Right atrium auricular region (tissue), 2 donors: ENCODE measurements around the gene RARS1. TPM values are rescaled to one million over a fixed set of nuclear protein-coding genes. Genes with fewer than 3 reads are reported as not detected.

Source experiments
- DNase-seq: peaks from one replicate; pipeline ENCODE4 v3.0.0-alpha.2; 2019; ENCODE audit warnings: low spot score
- H3K27ac ChIP-seq, 2 donors: fragments of 200-600 bp; sonication (generic); 1 replicate in 1 of 2; 2 replicates in 1 of 2; pipeline ENCODE4 v1.5.1; 2016 to 2019
- H3K27me3 ChIP-seq, 2 donors: fragments of 200-600 bp; sonication (generic); one replicate each; pipeline versions ENCODE4 v1.5.1 to v1.6.0; 2017 to 2019
- H3K36me3 ChIP-seq: fragments of 200-600 bp; sonication (generic); one replicate; pipeline ENCODE4 v1.5.1; 2016
- H3K4me1 ChIP-seq, 2 donors: fragments of 200-600 bp; sonication (generic); one replicate each; pipeline versions ENCODE4 v1.5.1 to v1.6.0; 2017 to 2019
- H3K4me3 ChIP-seq, 2 donors: fragments of 200-600 bp; sonication (generic); 1 replicate in 1 of 2; 2 replicates in 1 of 2; pipeline ENCODE4 v1.5.1; 2017 to 2019; ENCODE audit warnings: mild to moderate bottlenecking in 1 of 2, moderate library complexity in 1 of 2
- H3K9me3 ChIP-seq, 2 donors: fragments of 200-600 bp; sonication (generic); one replicate each; pipeline ENCODE4 v1.5.1; 2019
- total RNA-seq, 2 donors: library from RNA; depleted of rRNA; stranded (reverse); fragments of >200 nt; gene quantifications; one replicate each; pipeline ENCODE4 v1.1.0, GENCODE V29; 2016
- TF ChIP-seq, protein P1 (sequence below), 2 donors: fragments of 200-600 bp; sonication (generic); IDR thresholded peaks; one replicate each; pipeline ENCODE4 v1.5.1; 2019; ENCODE audit warnings: antibody characterized with exemption in 2 of 2

Gene RARS1
- total RNA-seq, result 10 to 100 TPM; 42.4 to 43.8 TPM

DNA sequence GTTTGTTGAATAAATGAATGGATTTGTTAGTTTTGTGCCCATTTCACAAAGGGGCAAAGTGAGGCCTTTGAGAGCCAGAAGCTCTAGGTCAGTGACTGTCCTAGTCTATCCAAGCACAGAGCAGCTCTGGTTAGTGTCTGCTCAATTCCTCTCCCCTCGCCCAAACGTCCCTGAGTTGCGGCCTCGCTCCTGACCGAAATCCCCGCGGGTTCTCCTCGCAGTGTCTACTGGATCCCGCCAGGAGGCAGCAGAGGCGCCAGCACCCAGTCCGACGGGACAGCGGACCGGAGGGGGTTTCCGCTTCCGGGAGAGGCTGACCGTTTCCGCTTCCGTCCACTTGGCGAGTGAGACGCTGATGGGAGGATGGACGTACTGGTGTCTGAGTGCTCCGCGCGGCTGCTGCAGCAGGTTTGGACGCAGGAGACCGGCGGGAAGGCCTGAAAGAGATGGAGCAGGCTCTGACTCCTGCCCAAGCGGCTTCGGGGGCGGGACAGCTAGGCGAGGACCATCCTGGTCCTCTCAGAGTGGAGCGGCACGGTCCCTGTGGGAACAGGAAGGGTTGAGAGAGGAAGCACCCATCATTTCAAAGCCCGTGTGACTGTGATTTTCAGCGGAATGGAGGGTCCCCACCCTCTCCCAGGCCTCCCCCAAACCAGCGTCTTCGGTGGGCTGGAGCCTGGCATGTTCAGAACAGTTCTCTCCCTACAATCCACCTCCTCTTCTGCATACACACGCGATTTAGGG, at the start of gene RARS1:
TSS of gene RARS1 (plus strand) at position 336 of the 744 bp plus-strand sequence. CDS start at position 364, 28 bp downstream.
- TF ChIP-seq, protein P1, sequence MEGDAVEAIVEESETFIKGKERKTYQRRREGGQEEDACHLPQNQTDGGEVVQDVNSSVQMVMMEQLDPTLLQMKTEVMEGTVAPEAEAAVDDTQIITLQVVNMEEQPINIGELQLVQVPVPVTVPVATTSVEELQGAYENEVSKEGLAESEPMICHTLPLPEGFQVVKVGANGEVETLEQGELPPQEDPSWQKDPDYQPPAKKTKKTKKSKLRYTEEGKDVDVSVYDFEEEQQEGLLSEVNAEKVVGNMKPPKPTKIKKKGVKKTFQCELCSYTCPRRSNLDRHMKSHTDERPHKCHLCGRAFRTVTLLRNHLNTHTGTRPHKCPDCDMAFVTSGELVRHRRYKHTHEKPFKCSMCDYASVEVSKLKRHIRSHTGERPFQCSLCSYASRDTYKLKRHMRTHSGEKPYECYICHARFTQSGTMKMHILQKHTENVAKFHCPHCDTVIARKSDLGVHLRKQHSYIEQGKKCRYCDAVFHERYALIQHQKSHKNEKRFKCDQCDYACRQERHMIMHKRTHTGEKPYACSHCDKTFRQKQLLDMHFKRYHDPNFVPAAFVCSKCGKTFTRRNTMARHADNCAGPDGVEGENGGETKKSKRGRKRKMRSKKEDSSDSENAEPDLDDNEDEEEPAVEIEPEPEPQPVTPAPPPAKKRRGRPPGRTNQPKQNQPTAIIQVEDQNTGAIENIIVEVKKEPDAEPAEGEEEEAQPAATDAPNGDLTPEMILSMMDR (IDR thresholded peaks at IDR 0.05), result peak; percentile 93 to 97
- no peaks in the 10 kb centered on the region for H3K9me3 ChIP-seq
- H3K27me3 ChIP-seq, result no peaks in the 10 kb centered on the region
- peaks cover 0 to 13% of the 10 kb centered on the region in 2 donors for H3K4me1 ChIP-seq
- peak within 1 kb of the TSS; percentile 89 to 93 for H3K4me3 ChIP-seq
- H3K36me3 ChIP-seq, result peaks cover 29% of the 10 kb centered on the region
- peak; percentile 89 for DNase-seq
- peak within 1 kb of the TSS; percentile 69 to 77 for H3K27ac ChIP-seq

DNA sequence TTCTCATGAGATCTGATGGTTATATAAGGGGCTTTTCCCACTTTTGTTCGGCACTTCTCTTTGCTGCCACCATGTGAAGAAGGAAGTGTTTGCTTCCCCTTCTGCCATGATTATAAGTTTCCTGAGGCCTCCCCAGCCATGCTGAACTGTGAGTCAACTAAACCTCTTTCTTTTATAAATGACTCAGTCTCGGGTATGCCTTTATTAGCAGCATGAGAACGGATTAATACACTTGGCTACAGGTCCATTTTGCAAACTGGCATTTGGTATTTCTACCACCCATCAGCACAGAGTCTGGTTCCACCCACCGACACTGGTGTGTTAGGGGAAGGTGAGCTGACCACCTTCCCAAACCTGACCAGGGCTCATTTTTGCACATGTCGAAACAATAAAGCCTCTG, 47.9 kb upstream of the RARS1 start:
- DNase-seq, result no peak
- Histone ChIP-seq H3K4me1 (no peaks in the 10 kb centered on the region), H3K9me3 (no peaks in the 10 kb centered on the region), H3K27me3 (no peaks in the 10 kb centered on the region), H3K27ac (no peak overlapping the region), H3K4me3 (no peak overlapping the region), H3K36me3 (no peaks in the 10 kb centered on the region)
- TF ChIP-seq, protein P1 (IDR thresholded peaks at IDR 0.05), result no peak

DNA sequence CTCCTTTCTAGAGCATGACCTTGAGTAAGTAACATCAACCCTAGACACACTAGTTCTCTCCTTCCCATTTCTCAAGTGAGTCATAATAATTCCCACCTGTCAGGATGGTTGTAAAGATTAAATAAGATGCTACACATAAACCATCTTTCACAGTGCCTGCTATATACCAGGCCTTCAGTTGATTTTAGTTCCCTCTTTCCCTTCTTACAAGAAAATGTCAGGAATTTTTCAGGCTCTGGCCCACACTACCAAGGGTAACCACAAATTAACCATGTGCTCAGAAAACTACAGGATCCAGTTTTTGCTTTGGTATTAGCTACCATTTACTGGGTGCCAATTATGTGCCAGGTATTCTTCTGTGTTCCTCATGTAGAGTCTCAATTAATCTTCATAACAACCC, 42.7 kb upstream of the RARS1 start:
- no peaks in the 10 kb centered on the region for H3K27me3 ChIP-seq
- no peak overlapping the region for H3K4me3 ChIP-seq
- no peak overlapping the region for H3K27ac ChIP-seq
- no peak for DNase-seq
- TF ChIP-seq, protein P1 (IDR thresholded peaks at IDR 0.05), result no peak
- no peaks in the 10 kb centered on the region for H3K9me3 ChIP-seq
- no peaks in the 10 kb centered on the region for H3K36me3 ChIP-seq
- H3K4me1 ChIP-seq, result peaks cover 0 to 12% of the 10 kb centered on the region in 2 donors

DNA sequence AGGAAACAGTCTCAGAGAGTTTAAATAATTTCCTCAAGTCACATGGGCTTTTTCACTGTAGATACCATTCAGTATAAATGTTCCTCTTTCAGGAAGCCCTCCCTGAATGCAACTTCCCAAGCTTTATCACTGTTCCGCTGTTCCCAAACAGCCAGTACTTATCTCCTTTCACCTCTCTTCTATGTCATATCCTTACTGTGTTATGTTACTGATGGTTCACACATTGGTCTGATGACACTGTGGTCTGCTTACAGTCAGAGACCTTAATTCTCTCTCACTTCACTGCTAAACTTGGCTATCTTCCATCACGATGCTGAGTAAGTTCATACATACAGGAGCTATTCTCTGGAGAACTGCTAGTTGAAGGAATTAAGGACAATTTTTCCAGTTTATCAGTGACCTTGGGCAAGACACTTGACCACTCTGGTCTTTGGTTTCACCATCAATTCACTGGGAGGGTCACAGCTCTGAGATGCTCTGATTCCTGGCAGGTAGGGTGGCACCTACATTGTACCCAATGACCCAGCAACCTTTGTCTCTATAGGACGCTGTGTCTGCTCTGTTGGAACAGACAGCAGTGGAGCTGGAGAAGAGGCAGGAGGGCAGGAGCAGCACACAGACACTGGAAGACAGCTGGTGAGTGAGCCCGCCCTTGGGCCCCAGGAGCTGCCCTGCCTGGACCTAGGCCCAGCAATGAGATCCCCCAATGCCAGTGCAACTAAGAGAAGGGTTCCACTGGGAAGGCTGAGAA, 42.1 kb upstream of the RARS1 start:
- H3K4me1 ChIP-seq, result peaks cover 0 to 12% of the 10 kb centered on the region in 2 donors
- H3K4me3 ChIP-seq, result no peak overlapping the region
- no peaks in the 10 kb centered on the region for H3K36me3 ChIP-seq
- no peak overlapping the region for H3K27ac ChIP-seq
- TF ChIP-seq, protein P1 (IDR thresholded peaks at IDR 0.05), result no peak
- DNase-seq, result no peak
- H3K27me3 ChIP-seq, result no peaks in the 10 kb centered on the region
- H3K9me3 ChIP-seq, result no peaks in the 10 kb centered on the region

DNA sequence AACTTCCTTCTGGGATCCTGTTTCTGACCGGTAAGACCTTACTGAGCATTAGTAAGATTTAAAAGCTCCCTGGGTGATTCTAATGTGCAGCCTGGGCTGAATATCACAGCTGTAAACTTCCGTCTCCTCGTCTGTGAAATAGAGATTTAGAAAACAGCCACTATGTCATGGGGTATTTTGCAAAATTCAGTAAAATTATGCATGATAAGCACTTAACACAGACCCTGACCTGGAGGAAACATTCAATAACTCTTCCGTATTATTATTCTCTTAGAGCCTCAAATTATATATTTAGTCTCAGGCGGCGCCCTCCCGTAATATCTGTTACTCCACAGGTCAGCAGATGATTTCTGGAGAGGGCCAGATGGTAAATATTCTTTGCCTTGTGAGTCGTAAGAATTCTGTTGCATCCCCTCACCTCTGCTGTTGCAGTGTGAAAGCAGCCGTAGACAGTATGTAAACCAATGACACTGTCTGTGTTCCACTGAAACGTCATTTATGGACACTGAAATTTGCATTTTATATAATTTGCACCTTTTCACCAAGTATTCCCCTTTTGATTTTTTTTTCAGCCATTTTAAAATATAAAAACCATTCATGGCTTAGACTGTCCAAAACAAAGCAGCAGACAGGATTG, 39.2 kb upstream of the RARS1 start:
- H3K9me3 ChIP-seq, result no peaks in the 10 kb centered on the region
- H3K27me3 ChIP-seq, result no peaks in the 10 kb centered on the region
- H3K4me1 ChIP-seq, result peaks cover 0 to 12% of the 10 kb centered on the region in 2 donors
- TF ChIP-seq, protein P1 (IDR thresholded peaks at IDR 0.05), result no peak
- DNase-seq, result no peak
- no peak overlapping the region for H3K27ac ChIP-seq
- no peaks in the 10 kb centered on the region for H3K36me3 ChIP-seq
- H3K4me3 ChIP-seq, result no peak overlapping the region
